Activated CD4-positive, alpha-beta T cell treated with anti-CD3 and anti-CD28 coated beads, Interleukin-2, Interleukin-6, amounts not matched to agents 100 ng/mL and 50 ng/mL, durations not matched to agents 16 hours and 8 hours (primary cell): ENCODE data around the gene RETSAT.
A peak's percentile ranks its signal among the peaks of the same experiment; 100 is the strongest.
"Not testable (repeated sequence)": the region's sequence is repeated elsewhere in the genome, so short reads cannot be mapped to it uniquely, and the experiment has no call there.

Experiments
- DNase-seq: peaks from one replicate; pipeline ENCODE4 v3.0.0-alpha.2; 2020

Gene RETSAT

DNA sequence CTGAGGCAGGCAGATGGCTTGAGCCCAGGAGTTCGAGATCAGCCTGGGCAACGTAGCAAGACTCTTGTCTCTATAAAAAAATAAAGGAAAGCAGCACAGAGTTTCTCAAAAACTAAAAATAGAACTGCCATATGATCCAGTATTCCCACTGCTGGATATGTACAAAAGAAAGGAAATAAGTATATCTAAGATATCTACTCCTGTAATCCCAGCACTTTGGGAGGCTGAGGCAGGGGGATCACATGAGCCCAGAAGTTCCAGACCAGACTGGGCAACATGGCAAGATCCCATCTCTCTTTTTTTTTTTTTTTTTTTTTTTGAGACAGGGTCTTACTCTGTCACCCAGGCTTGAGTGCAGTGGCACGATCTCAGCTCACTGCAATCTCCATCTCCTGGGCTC, 24.6 kb downstream of the RETSAT start:
- not testable (repeated sequence) for DNase-seq

DNA sequence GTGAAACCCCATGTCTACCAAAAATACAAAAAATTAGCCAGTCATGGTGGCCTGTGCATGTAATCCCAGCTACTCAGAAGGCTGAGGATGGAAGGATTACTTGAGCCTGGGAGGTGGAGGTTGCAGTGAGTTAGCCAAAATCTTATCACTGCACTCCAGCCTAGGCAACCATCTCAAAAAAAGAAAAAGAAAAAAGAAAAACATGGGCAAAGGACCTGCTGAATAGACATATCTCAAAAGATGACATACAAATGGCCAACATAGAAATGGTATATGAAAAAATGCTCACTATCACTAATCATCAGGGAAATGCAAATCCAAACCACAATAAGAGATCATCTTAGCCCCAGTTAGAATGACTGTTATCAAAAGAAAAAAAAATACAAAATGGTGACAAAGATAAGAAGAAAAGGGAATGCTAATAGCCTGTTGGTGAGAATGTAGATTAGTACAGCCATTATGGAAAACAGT, 25.1 kb downstream of the RETSAT start:
- no peak for DNase-seq

DNA sequence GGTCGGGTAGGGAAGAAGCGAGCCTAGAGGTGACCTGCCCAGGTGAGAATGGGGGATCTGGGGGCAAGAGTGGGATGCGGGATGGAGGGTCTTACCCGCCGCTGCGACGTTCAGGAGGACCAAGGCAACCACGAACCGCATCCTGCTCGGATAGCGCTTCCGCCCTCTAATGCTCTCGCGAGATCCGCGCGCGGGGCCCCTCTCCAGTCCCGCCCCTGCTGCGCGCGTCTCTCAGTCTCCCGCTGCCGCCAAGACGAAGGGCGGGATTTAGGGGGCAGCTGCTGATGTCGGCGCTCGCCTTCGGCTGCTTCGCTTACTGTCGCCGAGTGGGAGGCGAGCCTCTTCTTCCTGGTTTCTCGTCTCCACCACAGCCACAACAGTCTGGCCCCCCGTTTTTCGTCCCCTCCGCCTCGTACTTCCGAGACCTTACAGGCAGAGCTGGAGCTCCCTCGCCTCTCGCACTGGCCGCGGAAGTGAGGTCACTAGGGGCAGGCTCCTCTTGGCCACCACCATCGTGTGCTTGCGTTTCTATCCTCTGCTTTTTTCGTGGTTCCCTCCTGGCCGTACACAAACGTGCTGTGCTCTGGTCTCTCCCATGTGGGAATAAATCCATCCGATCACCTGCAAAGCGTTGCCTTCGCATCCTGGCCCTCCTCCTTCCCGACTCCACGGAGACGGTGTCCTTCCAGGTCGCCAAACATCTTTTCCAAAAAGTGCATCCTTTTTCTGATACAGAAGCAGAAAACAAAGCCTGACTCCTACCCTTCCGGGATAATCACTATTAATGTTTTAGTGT, 26.3 kb downstream of the RETSAT start, which contains the start of gene TGOLN2:
TGOLN2 (minus strand) TSS at position 168 of the 796 bp plus-strand sequence; CDS start at position 141, 27 bp downstream.
- DNase-seq: peak; percentile 95

DNA sequence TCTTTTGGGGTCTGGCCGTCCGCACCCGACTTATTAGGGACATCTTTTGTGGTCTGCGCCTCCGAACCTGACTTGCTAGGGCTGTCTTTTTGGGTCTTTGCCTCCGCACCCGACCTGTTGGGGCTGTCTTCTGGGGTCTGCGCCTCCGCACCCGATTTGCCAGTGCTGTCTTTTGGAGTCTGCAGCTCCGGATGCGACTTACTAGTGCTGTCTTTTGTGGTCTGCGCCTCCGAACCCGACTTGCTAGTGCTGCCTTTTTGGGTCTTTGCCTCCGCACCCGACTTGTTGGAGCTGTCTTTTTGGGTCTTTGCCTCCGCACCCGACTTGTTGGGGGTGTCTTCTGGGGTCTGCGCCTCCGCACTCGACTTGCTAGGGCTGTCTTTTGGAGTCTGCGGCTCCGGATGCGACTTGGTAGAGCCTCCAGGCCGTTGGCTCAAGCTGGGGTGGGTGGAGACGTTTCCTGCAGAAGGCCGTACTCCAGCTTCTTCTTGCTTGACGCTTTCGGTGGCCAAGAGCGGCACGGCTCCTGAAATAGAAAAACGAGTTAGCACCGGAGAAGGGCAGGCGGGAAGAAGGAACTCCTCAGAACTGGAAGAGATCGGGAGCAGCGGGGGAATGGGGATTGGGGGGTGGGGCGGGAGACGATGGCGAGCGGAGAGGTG, 27.0 kb downstream of the RETSAT start:
- peak; percentile 69 for DNase-seq

DNA sequence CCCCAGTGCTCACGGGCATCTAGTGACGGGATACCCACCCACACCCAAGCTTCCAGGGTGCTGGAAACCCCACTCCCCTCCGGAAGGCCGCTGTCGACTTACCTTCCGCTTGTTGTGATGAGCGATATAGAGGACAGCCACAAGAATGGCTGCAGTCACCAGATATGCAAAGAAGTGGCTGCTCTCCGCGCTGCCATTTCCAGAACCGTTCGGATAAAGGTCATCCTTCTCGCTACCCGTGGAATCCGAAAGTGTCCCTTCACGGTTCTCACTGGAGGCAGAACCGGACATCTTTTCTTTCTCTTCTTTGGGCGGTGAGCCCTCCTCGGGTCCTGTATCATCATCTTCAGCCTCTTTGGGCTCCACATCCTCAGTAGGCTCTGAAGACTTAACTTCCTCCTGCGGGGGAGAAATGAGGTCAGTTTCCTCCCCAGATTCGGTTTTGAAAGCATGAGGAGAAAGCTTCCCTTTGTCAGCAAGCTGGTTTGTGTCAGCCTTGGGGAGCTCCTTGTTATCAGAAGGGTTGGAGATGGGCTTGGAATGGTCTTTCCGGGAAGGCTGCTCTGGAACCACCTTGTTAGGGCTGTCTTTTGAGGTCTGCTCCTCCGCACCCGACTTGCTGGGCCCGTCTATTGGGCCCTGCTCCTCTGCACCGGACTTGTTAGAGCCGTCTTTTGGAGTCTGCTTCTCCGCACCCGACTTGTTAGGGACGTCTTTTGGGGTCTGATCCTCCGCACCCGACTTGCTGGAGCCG, 27.7 kb downstream of the RETSAT start:
- peak; percentile 83 for DNase-seq

DNA sequence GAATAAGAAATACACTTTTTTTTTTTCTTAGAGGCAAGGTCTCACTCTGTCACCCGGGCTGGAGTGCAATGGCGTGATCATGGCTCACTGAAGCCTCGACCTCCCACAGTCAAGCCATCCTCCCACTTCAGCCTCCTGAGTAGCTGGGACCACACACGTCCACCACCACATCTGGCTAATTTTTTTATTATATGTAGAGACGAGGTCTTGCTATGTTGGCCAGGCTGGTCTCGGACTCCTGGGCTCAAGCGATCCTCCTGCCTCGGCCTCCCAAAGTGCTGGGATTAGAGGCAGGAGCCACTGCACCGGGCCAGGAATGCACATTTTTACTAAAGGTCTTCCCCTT, 28.9 kb downstream of the RETSAT start:
- no peak for DNase-seq

DNA sequence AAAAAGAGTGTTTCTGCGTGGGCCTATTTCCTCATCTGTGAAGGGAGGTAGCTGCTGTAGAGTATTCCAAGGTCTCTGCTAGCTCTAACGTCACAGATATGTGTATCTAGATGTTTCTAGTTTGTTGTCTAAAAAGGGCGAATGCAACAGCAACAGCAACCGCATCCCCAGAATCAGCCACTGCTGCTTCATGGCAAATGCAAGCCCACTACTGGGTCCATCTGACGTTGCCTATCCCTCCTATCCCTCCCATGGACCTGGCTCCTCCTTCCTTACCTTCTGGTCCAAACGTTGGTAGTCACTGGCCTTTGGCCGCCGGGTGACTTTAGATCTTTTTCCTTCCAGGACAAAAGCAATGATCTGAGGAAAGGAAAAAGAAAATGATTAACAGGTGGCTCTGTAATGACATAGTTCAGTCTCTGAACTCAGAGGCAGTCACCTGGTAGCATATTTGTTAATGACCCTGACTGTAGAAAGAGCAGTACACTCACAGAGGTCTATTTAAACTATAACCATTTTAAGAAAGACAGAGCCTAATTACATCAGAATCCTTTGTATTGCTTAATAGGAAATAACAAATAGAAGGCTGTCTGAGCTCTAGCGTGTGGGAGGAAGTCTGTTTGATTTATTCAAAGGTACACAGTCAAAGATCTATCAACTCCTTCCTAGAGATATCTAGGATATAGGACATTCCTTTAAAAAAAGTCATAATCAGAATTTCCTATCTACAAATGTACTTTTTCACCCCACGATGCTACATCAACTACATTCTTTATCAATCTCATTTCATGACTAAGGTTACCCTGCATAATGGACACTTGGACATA, 29.5 kb downstream of the RETSAT start:
- DNase-seq: no peak

DNA sequence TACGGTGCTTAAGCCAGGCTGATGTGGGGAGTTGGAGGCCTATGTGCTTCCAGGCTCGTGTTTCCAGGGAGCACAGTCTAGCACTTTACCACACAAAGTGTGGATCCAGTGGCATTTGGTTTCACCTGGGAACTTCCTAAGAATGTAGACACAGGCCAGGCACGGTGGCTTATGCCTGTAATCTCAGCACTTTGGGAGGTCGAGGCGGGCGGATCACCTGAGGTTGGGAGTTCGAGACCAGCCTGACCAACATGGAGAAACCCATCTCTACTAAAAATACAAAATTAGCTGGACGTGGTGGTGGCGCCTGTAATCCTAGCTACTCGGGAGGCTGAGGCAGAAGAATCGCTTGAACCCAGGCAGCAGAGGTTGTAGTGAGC, 30.4 kb downstream of the RETSAT start:
- not testable (repeated sequence) for DNase-seq

DNA sequence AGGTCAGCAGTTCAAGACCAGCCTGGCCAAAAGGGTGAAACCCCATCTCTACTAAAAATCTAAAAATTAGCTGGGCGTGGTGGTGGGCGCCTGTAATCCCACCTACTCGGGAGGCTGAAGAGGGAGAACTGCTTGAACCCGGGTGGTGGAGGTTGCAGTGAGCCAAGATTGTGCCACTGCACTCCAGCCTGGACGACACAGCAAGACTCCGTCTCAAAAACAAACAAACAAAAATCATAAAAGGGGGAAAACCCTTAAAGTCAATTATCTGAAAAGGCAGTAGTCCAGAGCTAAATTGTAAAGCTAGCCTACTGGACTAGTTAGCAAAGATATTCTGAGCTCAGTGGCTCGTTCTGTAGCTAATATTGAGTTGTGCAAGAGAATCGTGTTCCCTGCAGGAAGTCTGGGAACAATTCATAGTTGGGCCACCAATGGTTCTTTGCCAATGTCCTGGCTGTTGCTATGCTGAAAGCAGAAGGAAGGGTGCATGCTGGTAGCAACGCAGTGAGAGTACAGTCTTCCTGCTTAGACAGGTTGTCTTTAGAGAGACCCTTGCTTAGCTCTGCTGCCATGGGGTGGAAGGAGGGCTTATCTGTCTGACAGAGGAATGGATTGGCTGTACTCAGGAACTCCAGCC, 30.9 kb downstream of the RETSAT start:
- DNase-seq: no peak

DNA sequence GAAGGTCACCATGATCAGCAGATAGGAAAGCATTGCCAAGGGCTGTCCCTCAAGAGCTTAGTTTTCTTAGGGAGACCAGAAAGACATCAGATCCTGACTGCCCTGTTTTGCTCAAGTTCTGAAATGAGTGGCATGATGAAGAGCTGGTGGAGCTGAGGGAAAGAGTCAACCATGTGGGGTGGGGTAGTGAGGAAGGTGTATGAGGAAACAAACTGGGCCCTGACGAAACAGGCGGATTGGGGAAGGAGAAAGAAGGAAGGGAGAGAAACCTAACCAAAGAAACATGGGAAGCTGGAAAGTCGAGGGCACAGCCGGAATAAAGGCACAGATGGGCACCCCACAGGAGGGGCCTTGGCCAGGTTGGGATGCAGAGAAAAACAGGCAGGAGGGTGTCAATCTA, 34.5 kb downstream of the RETSAT start:
- no peak for DNase-seq

DNA sequence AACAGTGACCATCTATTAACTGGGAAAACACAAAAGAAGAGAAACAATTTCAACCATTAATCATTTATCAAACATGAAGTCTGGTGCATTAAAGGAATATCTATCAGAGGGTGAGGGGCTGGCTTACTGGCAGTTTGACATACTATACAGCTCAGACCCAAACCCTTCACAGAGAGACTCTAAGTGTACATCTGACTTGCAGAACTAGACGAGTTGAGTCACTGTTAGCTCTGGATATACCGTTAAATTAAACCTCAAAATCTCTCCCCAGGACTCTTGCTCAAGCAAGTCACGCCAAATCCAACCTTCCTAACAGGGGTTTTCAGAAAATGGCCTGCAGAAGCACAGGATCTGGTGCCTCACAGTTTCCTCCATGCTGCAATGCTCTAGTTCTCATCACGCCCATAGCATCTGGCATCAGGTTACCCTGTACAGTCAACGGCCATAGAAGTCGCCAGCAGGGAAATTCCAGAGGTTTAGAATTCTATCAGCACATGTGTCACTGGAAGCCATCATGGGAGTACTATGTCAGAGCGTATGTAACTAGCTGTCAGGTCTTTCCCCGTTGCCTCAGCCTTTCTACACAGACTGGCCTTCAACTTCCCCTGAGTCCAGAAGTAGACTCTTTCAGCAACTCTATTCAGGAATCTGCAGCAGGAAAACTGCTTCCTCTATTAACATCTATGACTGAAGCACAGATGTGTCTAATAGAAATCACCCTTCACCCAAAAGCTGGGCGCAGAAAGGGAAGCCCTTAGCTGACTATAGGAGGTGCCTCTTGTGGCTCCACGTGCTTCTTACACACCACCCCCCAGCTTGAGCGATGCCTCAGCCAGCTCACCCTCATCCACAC, 35.9 kb downstream of the RETSAT start:
- DNase-seq: peak; percentile 48

DNA sequence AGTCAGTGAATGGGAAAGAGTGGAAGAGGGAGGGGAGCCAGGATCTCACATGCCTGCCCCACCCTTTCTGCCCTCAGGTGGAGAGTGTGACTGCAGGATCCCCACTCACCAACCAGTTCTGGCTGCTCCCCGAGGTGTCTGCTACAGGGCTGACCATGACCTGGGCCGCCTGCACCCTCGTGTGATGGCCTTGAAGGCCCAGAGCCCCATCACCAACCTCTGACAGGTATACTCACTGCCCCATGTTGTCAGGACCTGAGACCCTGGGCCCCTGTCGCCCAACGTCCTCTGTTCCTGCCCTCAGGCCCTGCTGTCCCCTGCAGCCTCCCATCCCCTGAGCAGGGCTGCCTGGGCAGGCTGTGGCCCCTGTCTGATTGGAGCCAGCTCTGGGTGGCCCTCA, 38.4 kb downstream of the RETSAT start:
- DNase-seq: not testable (repeated sequence)

DNA sequence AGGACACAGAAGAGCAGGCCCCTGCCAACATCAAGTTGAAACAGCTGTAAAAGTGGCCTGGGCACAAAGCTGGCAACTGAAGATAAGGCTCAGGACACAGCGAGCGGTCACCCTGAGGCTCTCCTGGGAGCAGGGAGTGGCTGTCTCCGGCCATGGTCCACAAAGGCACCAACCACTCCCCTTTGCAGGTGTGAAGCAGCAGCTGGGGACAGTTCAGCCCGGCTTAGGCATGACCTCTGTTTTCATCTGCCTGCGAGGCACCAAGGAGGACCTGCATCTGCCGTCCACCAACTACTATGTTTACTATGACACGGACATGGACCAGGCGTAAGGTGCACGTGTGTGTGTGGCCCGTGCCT, 39.5 kb downstream of the RETSAT start:
- DNase-seq: no peak

DNA sequence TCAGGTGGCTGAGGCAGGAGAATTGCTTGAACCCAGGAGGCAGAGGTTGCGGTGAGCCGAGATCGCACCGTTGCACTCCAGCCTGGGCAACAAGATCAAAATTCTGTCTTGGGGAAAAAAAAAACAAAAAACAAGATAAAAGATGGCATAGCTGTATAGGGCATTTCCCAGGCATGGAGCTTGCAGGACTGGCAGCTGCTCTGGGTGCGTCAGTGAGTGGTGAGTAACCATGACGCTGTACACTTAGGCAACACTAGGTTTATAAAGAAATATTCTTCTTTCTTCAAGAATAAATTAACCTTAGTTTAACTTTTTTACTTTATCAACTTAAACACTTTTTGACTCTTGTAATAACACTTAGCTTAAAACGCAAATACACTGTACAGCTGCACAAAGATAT, 41.9 kb downstream of the RETSAT start:
- DNase-seq: no peak

DNA sequence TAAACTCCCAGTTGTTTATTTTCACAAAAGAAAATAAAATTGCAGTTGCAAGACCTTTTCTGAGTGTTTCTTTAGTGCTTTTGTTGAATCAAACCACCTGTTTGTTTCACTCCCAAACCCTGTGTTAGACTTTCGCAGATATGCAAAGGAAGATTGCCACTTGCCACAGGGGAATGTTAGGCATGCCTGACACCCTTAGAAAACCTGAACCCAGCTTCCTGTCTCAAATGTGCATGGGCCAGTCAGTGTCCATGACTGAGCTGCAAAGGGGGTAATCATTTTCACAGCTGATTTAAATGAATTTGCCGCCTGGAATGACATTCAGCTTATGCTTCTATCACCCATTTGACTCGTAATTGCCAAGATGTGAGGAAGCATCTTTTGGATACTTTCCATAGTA, 44.0 kb downstream of the RETSAT start:
- no peak for DNase-seq

DNA sequence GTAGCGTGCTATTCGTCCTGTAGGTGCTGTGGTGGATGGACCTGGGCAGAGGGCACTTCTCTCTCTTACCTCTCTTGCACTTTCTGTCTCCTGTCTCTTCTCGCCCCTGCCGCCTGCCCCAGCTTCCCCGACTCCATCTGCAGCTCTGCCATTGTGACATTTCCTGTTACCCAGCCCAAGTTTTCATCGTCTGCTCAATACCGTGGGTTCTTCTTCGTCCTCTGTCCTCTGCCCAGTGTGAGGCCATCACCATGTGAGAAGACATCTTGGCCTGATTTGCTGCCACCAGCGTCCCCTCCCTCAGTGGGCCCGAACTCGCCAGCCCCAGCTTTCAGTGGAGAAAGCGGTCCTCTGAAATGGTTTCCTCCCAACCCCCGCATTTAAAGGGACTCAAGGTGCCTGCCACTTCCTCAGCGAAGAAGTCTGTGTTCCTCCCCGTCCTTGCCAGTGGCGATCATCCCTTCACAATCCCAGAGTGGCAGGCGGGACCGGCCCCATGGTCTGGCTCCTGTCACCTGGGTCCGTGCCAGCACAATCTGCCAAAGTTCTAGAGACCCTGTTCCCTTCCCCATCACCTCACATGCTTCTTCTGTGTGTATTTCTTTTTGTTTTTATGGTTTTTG, 44.5 kb downstream of the RETSAT start:
- DNase-seq: no peak

DNA sequence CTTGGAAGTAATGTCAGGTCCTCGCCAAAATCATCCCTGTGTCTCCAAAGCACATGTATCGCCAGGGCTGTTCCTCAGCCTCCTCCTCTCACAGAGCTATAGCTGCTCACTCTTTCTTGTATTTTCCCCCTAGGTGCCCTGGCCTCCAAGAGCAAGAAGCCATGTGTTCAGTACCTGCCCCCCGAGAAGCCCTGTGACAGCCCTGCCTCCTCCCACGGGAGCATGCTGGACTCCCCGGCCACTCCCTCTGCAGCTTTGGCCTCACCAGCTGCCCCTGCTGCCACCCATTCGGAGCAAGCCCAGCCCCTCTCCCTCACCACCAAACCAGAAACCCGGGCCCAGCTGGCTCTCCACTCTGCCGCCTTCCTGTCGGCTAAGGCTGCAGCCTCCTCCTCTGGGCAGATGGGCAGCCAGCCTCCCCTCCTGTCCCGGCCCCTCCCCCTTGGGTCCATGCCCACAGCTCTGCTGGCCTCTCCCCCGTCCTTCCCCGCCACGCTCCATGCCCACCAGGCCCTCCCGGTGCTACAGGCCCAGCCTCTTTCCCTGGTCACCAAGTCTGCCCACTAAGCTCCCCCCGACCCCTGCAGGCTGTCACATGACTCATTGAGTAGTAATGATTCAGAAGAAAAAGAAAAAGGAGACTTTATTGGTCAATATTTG, 45.3 kb downstream of the RETSAT start:
- no peak for DNase-seq

DNA sequence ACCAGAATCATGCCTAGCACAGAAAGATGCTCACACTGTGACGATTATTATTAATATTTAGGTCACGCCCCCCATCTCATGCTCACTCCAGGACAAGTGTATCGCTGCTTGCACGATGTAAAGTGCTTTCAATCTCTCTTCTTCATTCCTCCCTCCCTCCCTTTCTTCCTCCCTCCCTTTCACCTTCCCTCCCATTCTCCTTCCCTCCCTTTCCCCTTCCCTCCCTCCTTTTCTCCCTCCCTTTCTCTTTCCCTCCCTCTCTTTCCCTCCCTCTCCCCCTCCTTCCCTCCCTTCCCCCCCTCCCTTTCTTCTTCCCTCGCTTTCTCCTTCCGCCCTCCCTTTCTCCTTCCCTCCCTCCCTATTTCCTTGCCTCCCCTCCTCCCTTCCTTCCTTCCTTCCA, 46.1 kb downstream of the RETSAT start:
- no peak for DNase-seq

DNA sequence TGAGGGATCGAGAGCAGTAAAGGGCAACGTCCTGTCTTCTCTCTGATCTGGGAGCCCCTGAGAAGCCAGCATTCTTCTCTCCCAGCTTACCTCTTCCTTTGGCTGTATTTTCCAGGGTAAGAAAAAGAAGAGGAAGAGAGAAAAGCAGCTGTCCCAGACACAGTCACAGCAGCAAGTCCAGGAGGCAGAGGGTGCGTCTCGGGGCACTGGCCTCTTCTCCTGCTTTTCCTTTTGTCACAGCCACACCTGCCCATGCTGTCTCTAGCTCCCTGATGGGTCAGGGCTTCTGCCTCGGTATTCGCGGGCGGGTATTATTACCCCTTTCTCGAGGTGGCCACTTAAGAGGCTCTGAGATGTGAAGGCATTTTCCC, 46.8 kb downstream of the RETSAT start:
- DNase-seq: no peak

DNA sequence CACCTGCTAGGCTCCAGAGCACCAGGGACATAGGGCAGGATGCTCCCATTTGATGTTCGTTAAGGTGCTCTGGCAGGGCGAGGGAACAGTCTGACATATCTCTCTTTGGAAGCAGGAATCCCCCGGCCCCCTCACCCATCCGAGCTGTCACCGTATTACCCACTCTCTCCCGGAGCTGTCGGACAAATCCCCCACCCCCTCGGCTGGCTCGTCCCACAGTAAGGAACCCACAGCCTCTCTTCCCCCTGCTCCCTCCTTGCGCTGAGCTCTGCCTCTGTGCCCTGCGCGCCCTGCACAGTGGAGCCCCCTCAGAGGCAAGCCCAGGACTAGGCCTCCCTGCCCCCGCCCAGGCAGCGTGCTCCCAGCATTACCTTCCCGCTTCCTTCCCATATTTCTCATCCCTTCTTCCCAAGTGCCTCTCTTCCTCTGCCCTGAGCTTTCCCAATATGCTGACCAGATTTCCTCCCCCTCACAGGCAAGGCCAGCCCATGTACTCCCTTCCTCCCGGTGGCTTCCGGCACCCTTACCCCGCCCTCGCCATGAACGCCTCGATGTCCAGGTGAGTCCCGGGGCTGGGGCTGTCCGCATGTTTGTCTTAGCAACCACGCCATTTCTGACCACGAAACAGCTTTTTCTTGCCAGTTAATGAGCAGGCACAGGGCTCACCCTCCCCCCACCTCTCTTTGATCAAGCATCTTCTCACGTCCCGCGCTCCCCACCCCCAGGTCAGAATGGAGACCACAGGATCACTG, 50.4 kb downstream of the RETSAT start:
- no peak for DNase-seq
